GM12874 (cell line): ENCODE results near the gene TBC1D19.

Source experiments
- TF ChIP-seq, protein P1 (sequence below): IDR thresholded peaks from 2 replicates; pipeline ENCODE4 v1.5.1; 2011; ENCODE audit warnings: low read depth, mild to moderate bottlenecking, control low read depth, low read length, moderate library complexity; ENCODE audit not compliant: insufficient read depth

TBC1D19 gene

GRCh38 chr4:26748811-26749210 lies 164.9 kb downstream of the TBC1D19 start:
- TF ChIP-seq, protein P1, sequence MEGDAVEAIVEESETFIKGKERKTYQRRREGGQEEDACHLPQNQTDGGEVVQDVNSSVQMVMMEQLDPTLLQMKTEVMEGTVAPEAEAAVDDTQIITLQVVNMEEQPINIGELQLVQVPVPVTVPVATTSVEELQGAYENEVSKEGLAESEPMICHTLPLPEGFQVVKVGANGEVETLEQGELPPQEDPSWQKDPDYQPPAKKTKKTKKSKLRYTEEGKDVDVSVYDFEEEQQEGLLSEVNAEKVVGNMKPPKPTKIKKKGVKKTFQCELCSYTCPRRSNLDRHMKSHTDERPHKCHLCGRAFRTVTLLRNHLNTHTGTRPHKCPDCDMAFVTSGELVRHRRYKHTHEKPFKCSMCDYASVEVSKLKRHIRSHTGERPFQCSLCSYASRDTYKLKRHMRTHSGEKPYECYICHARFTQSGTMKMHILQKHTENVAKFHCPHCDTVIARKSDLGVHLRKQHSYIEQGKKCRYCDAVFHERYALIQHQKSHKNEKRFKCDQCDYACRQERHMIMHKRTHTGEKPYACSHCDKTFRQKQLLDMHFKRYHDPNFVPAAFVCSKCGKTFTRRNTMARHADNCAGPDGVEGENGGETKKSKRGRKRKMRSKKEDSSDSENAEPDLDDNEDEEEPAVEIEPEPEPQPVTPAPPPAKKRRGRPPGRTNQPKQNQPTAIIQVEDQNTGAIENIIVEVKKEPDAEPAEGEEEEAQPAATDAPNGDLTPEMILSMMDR, result no peak

DNA sequence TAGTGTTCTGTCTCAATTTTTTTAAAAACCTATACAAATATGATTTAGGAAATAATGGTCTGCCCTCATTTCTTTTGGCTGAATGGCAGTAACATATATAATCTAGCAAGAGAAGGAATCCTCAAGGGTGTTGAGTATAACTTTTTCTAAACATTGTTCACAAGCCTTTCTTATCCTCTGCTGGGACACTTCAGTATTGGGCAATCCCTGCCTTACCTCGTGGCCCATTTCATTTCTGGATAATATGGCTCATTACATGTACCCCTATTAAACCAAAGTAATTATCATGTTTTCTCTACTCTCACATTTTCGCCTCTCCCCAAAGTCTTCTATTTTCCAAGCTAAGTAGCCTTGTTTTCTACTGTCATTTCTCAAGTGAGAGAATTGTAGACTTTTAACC lies 166.0 kb downstream of the TBC1D19 start:
- TF ChIP-seq, protein P1, result no peak

DNA sequence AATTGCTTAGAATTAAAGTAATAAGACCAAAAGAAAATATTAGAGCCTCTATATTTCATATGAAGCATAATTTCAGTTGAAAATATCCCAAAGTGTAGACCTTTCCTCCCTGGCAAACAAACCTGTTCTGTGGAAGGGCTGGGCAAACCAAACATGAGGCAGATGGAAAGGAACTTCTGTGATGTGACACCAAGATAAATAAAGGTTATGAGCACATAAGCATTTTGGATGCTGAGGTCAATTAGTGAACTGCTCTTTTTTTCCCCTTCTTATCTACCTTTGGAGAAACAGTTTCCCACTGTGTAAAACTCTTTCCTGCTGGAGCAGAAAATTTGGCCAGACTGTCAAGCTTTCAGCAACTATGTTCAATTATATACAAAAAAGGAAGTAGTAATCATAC lies 167.1 kb downstream of the TBC1D19 start:
- TF ChIP-seq, protein P1, result no peak

GRCh38 chr4:26751838-26752237 lies 168.0 kb downstream of the TBC1D19 start:
- TF ChIP-seq, protein P1, result no peak

GRCh38 chr4:26753187-26753586 lies 169.3 kb downstream of the TBC1D19 start:
- TF ChIP-seq, protein P1, result no peak

- TF ChIP-seq, protein P1, result no peak
Measured at GRCh38 chr4:26753617-26754016, 169.7 kb downstream of the TBC1D19 start.

DNA sequence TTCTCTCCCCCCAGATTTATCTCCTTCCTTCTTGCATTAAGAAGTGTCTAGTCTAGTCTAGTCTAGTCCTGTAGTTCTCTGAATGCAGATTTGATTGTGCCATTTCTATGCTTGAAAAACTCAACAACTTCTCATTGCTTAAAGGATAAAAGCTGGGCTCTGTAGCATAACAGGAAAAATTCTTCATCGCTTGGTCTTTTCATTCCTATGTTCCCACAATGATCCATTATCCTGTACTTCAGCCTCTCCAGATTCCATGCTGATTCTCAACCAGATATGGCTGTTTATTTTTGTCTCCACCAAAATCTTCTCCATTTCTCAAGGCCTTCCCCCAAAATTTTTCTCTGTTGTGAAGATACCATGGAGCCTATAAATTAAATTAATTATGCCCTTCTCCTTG lies 173.9 kb downstream of the TBC1D19 start:
- TF ChIP-seq, protein P1, result no peak

DNA sequence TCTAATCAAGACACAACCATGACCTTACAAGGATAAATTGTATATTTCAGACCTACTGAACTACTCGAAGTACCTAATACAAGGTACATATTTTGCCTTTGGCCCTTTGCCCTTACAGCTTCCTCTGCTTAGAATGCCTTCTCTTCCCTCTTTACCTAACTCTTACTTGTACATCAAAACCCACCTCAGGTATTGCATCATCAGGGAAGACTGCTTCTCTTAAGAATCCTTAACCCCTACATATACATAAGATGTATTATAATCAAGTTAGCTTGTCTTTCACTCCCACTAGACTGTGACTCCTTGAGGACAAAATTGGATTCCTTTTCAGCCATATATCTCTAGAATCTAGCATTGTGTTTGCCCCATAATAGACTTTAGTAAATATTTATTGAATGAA lies 175.0 kb downstream of the TBC1D19 start:
- TF ChIP-seq, protein P1, result no peak
